Upper lobe of left lung (tissue), 6 donors: ENCODE results near the gene GRK7. TPM values are rescaled to one million over a fixed set of nuclear protein-coding genes. Genes with fewer than 3 reads are reported as not detected.

Experiments used
- ATAC-seq, 2 donors: fragments of 200-7000 bp; cut with Tn5 transposase; one replicate each; pipeline ENCODE4 v1.9.1; 2022; ENCODE audit warnings: mild to moderate bottlenecking in 2 of 2, moderate library complexity in 2 of 2; ENCODE audit not compliant: low FRiP score in 2 of 2
- DNase-seq, 2 donors: peaks; one replicate each; pipeline ENCODE4 v3.0.0-alpha.2; 2019 to 2020
- H3K27ac ChIP-seq, 4 donors: fragments of 200-600 bp; sonication (generic); one replicate each; pipeline ENCODE4 v1.5.1; 2016 to 2019
- H3K27me3 ChIP-seq, 4 donors: fragments of 200-600 bp; sonication (generic); one replicate each; pipeline ENCODE4 v1.5.1; 2017 to 2019
- H3K36me3 ChIP-seq, 4 donors: fragments of 200-600 bp; sonication (generic); one replicate each; pipeline ENCODE4 v1.5.1; 2016 to 2019
- H3K4me1 ChIP-seq, 4 donors: fragments of 200-600 bp; sonication (generic); one replicate each; pipeline ENCODE4 v1.5.1; 2018 to 2019
- H3K4me3 ChIP-seq, 4 donors: fragments of 200-600 bp; sonication (generic); one replicate each; pipeline ENCODE4 v1.5.1; 2017 to 2019; ENCODE audit warnings: mild to moderate bottlenecking in 2 of 4, moderate library complexity in 1 of 4
- H3K9me3 ChIP-seq, 4 donors: fragments of 200-600 bp; sonication (generic); one replicate each; pipeline ENCODE4 v1.5.1; 2018 to 2019
- EP300 ChIP-seq, 4 donors: sonication (generic); formaldehyde crosslinking; IDR thresholded peaks; one replicate each; pipeline ENCODE4 v1.5.1; 2017; ENCODE audit warnings: antibody characterized with exemption in 4 of 4, control low read depth in 2 of 4
- POLR2A ChIP-seq, 4 donors: fragments of 450-650 bp; IDR thresholded peaks; one replicate each; pipeline ENCODE4 v1.5.1; 2016 to 2017; ENCODE audit warnings: antibody characterized with exemption in 4 of 4, mild to moderate bottlenecking in 2 of 4
- POLR2AphosphoS5 ChIP-seq, 2 donors: sonication (generic); formaldehyde crosslinking; IDR thresholded peaks; one replicate each; pipeline ENCODE4 v1.5.1; 2017; ENCODE audit warnings: antibody characterized with exemption in 2 of 2
- WGBS, 2 donors: methylation state at CpG; one replicate each; pipeline ENCODE4 v1.1.5; 2017 to 2018; 5-methylcytosine and 5-hydroxymethylcytosine counted together
- small RNA-seq, 4 donors: library from RNA; depleted of rRNA; stranded (forward); fragments of <200 nt; gene quantifications; one replicate each; pipeline ENCODE3, GENCODE V24; 2016
- total RNA-seq, 6 donors: library from RNA; depleted of rRNA in 4 of 6; stranded (reverse); fragments of >200 nt in 4 of 6; gene quantifications; one replicate each; pipeline versions ENCODE4 v1.1.0 to v1.2.1, GENCODE V29; 2016 to 2021
- TF ChIP-seq, protein P1 (sequence below), 6 experiments: fragments of 450-650 bp in 4 of 6; fragments of 200-600 bp in 2 of 6; sonication (generic) in 2 of 6; IDR thresholded peaks; one replicate each; pipeline ENCODE4 v1.5.1; 2016 to 2019; ENCODE audit warnings: antibody characterized with exemption in 6 of 6
- donor health status: DM: no; HTN: no; CAD: no; lungs with moderate emphysema.
- donor health status: DM: no; HTN: yes; CAD: no; lungs with severe emphysema.

The GRK7 gene
- total RNA-seq, 6 donors from 2014 or later = 0.22 TPM; not detected in 5

DNA sequence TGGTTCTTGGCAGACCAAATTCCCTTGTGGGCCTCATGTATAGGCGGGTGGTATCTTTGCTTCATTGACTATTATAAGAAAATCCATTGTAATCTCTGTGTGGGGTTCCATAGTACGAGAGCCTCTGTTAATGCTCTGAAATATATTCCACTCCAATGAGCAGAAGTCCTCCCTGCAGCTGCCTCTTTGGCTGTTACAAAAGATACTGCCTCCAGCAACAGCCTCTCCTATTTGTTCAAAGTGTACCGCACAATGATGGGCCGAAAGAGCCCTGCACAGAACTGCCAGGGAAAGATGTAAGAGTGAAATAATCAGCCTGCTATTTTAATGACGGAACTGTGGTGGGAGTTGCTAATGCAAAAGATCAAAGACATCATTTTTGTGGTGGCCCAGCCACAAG lies 48.9 kb downstream of the GRK7 start:
- TF ChIP-seq POLR2A (IDR thresholded peaks at IDR 0.05) = no peak
- no peak for TF ChIP-seq POLR2AphosphoS5 (IDR thresholded peaks at IDR 0.05)
- TF ChIP-seq EP300 (IDR thresholded peaks at IDR 0.05) = no peak
- TF ChIP-seq, protein P1, sequence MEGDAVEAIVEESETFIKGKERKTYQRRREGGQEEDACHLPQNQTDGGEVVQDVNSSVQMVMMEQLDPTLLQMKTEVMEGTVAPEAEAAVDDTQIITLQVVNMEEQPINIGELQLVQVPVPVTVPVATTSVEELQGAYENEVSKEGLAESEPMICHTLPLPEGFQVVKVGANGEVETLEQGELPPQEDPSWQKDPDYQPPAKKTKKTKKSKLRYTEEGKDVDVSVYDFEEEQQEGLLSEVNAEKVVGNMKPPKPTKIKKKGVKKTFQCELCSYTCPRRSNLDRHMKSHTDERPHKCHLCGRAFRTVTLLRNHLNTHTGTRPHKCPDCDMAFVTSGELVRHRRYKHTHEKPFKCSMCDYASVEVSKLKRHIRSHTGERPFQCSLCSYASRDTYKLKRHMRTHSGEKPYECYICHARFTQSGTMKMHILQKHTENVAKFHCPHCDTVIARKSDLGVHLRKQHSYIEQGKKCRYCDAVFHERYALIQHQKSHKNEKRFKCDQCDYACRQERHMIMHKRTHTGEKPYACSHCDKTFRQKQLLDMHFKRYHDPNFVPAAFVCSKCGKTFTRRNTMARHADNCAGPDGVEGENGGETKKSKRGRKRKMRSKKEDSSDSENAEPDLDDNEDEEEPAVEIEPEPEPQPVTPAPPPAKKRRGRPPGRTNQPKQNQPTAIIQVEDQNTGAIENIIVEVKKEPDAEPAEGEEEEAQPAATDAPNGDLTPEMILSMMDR (IDR thresholded peaks at IDR 0.05) = no peak
- H3K4me3 ChIP-seq = no peak overlapping the region
- ATAC-seq (no peak), DNase-seq (no peak)
- H3K27me3 ChIP-seq = no peaks in the 10 kb centered on the region
- WGBS, 2 donors = 88 to 90% methylated on average over 5 of the region's 5 CpGs
- no peaks in the 10 kb centered on the region for H3K36me3 ChIP-seq
- H3K4me1 ChIP-seq = no peaks in the 10 kb centered on the region
- no peak overlapping the region for H3K27ac ChIP-seq
- H3K9me3 ChIP-seq = peaks cover 0 to 4% (median 0%) of the 10 kb centered on the region in 4 donors

DNA sequence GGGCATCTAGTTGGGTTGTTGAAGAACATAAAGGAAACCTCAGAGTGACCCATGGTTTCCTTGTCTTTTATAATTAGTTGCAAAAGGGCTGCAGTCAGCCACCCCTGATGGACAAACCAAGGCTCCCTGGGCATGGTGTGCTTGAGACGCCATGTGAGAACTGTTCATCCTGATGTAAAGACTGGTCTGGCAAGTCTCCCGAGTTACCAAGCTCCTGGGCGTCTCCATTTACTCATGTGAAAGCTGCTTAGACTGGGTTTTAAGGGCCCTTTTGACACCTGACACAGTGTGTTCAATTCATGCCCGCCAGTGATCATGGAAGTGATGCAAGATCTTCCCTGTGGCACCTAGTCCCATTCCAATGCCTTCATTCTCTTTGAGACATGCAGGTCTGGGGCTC lies 49.4 kb downstream of the GRK7 start:
- Histone ChIP-seq H3K27me3 (no peaks in the 10 kb centered on the region), H3K9me3 (peaks cover 0 to 4% (median 0%) of the 10 kb centered on the region in 4 donors), H3K4me1 (no peaks in the 10 kb centered on the region), H3K4me3 (no peak overlapping the region), H3K27ac (no peak overlapping the region), H3K36me3 (no peaks in the 10 kb centered on the region)
- no peak for ATAC-seq
- no peak for DNase-seq
- 57 to 66% methylated on average over 4 of the region's 4 CpGs for WGBS, 2 donors
- TF ChIP-seq, protein P1 (IDR thresholded peaks at IDR 0.05) = no peak
- TF ChIP-seq EP300 (IDR thresholded peaks at IDR 0.05) (no peak), POLR2A (IDR thresholded peaks at IDR 0.05) (no peak), POLR2AphosphoS5 (IDR thresholded peaks at IDR 0.05) (no peak)

Small RNA genes within 50 kb of the gene (small RNA-seq; reads per million reads assigned to genes)
- 0 reads per million in 4 donors for gene AC112771.1

Other genes starting within 250 kb of the GRK7 start
- gene RNF7, start 25.1 kb upstream of the GRK7 start, total RNA-seq = 10 to 100 TPM in 5 of 6 donors, 1 to 10 TPM in 1; 9.4 to 76.3 (median 49.0) TPM
- 100 to 1,000 TPM in 2 of 6 donors, 10 to 100 TPM in 4; 68.8 to 309 (median 92.2) TPM for gene ATP1B3, start 113.2 kb downstream of the GRK7 start, total RNA-seq